Lung (tissue), 12 donors: ENCODE measurements around the gene DOCK2. TPM values are rescaled to one million over a fixed set of nuclear protein-coding genes. Genes with fewer than 3 reads are reported as not detected.

ENCODE experiments used
- ATAC-seq: fragments of 200-7000 bp; cut with Tn5 transposase; one replicate; pipeline ENCODE4 v1.9.1; 2020; ENCODE audit warnings: moderate number of reproducible peaks; ENCODE audit not compliant: insufficient read depth, low FRiP score
- DNase-seq, 3 donors: peaks; one replicate each; pipeline ENCODE4 v3.0.0-alpha.2; 2013 to 2017
- H3K27ac ChIP-seq, 2 donors: one replicate each; pipeline ENCODE4 v1.5.1; 2013; ENCODE audit warnings: mild to moderate bottlenecking in 2 of 2, moderate library complexity in 2 of 2, control low read depth in 1 of 2, inconsistent platforms in 1 of 2, low read depth in 1 of 2, low read length in 1 of 2
- H3K27me3 ChIP-seq, 3 donors: one replicate each; pipeline ENCODE4 v1.5.1; 2013; ENCODE audit warnings: low read length in 2 of 3; ENCODE audit not compliant: control insufficient read depth in 3 of 3, insufficient read depth in 3 of 3
- H3K36me3 ChIP-seq, 4 donors: one replicate each; pipeline ENCODE4 v1.5.1; 2013; ENCODE audit warnings: low read length in 4 of 4, mild to moderate bottlenecking in 1 of 4, moderate library complexity in 1 of 4; ENCODE audit not compliant: control insufficient read depth in 4 of 4, insufficient read depth in 4 of 4
- H3K4me1 ChIP-seq, 5 donors: one replicate each; pipeline ENCODE4 v1.5.1; 2013; ENCODE audit warnings: low read length in 5 of 5, mild to moderate bottlenecking in 2 of 5, moderate library complexity in 1 of 5; ENCODE audit not compliant: control insufficient read depth in 5 of 5, insufficient read depth in 5 of 5
- H3K4me3 ChIP-seq: one replicate; pipeline ENCODE4 v1.5.1; 2013; ENCODE audit warnings: mild to moderate bottlenecking, control low read depth, moderate library complexity
- H3K9ac ChIP-seq, 2 donors: one replicate each; pipeline ENCODE4 v1.5.1; 2013; ENCODE audit warnings: low read length in 2 of 2, control low read depth in 1 of 2; ENCODE audit not compliant: insufficient read depth in 1 of 2
- H3K9me3 ChIP-seq, 4 donors: one replicate each; pipeline ENCODE4 v1.5.1; 2013; ENCODE audit warnings: low read length in 3 of 4, mild to moderate bottlenecking in 1 of 4, moderate library complexity in 1 of 4; ENCODE audit not compliant: control insufficient read depth in 4 of 4, insufficient read depth in 3 of 4
- WGBS, 2 donors: extraction: QIAGEN DNeasy Blood & Tissue Kit; methylation state at CpG; one replicate each; pipeline ENCODE4 v1.1.7; 2013; 5-methylcytosine and 5-hydroxymethylcytosine counted together
- polyA plus RNA-seq, 2 donors: library from polyadenylated mRNA; stranded (reverse); fragments of 200-250 nt; gene quantifications; one replicate each; pipeline ENCODE4 v1.2.1, GENCODE V29; 2013
- total RNA-seq, 2 donors: library from RNA; depleted of rRNA in 1 of 2; stranded (reverse); fragments of >200 nt in 1 of 2; gene quantifications; one replicate each; pipeline ENCODE4 v1.2.1, GENCODE V29; 2014 to 2021
- TF ChIP-seq, protein P1 (sequence below): IDR thresholded peaks from 2 replicates; pipeline ENCODE4 v1.5.1; 2012; ENCODE audit warnings: mild to moderate bottlenecking; ENCODE audit errors: control extremely low read depth, extremely low read depth
- donor health status: control.
- donor health status: control.
- donor health status: Bipolar disorder and iron deficiency.
- donor health status: healthy.
- donor health status: DM: yes; HTN: yes; CAD: no.

The DOCK2 gene
- total and polyA plus RNA-seq, 4 donors: 9.6 to 66.6 (median 43.4) TPM

DNA sequence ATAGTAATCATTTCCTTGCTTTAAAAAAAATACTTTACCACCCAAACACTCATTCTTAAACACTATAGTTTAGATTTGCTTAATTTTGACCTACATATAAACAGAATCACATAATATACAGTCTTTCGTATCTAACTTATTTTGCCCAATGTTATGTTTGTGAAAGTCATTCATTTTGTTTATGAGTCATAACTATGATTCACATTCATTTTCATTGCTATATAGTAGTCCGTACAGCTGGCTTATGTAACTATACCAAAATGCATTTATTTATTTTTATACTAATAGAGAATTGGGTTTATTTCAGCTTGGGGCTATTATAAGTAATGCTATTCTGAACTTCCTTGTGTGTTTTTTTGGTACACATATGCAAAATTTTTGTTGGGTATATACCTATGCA, 434.7 kb downstream of the DOCK2 start:
- TF ChIP-seq, protein P1, sequence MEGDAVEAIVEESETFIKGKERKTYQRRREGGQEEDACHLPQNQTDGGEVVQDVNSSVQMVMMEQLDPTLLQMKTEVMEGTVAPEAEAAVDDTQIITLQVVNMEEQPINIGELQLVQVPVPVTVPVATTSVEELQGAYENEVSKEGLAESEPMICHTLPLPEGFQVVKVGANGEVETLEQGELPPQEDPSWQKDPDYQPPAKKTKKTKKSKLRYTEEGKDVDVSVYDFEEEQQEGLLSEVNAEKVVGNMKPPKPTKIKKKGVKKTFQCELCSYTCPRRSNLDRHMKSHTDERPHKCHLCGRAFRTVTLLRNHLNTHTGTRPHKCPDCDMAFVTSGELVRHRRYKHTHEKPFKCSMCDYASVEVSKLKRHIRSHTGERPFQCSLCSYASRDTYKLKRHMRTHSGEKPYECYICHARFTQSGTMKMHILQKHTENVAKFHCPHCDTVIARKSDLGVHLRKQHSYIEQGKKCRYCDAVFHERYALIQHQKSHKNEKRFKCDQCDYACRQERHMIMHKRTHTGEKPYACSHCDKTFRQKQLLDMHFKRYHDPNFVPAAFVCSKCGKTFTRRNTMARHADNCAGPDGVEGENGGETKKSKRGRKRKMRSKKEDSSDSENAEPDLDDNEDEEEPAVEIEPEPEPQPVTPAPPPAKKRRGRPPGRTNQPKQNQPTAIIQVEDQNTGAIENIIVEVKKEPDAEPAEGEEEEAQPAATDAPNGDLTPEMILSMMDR: no peak
- 96 to 97% methylated on average over 2 of the region's 2 CpGs for WGBS, 2 donors
- Histone ChIP-seq H3K9me3 (no peaks in the 10 kb centered on the region), H3K4me3 (no peak overlapping the region), H3K4me1 (peaks cover 0 to 7% (median 0%) of the 10 kb centered on the region in 5 donors), H3K9ac (no peak overlapping the region), H3K36me3 (peaks cover 0 to 8% (median 0%) of the 10 kb centered on the region in 4 donors), H3K27me3 (no peaks in the 10 kb centered on the region), H3K27ac (no peak overlapping the region)
- DNase-seq (no peak), ATAC-seq (no peak)

DNA sequence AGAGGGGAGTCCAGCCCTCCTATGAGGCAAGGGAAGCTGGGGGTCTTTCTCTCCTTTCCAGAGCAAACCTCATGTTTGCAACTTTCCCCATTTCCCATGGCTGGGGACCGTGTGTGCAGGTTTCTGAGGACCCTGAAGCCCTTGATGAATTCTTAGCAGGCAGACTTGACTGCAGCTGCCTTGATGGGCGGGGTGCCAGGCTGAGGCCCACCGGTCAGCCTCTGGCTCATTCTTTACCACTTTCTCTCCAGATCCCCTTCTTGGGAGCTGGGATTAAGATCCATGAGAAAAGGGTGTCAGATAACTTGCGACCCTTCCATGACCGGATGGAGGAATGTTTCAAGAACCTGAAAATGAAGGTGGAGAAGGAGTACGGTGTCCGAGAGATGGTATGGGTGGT, 438.6 kb downstream of the DOCK2 start:
- no peak overlapping the region for H3K9ac ChIP-seq
- H3K9me3 ChIP-seq: no peaks in the 10 kb centered on the region
- DNase-seq (peak in 1 of 3 donors; percentile 27), ATAC-seq (no peak)
- 83 to 88% methylated on average over 7 of the region's 7 CpGs for WGBS, 2 donors
- no peaks in the 10 kb centered on the region for H3K27me3 ChIP-seq
- H3K36me3 ChIP-seq: no peaks in the 10 kb centered on the region
- H3K4me3 ChIP-seq: no peak overlapping the region
- peaks cover 0 to 7% (median 0%) of the 10 kb centered on the region in 5 donors for H3K4me1 ChIP-seq
- H3K27ac ChIP-seq: no peak overlapping the region
- TF ChIP-seq, protein P1: no peak

DNA sequence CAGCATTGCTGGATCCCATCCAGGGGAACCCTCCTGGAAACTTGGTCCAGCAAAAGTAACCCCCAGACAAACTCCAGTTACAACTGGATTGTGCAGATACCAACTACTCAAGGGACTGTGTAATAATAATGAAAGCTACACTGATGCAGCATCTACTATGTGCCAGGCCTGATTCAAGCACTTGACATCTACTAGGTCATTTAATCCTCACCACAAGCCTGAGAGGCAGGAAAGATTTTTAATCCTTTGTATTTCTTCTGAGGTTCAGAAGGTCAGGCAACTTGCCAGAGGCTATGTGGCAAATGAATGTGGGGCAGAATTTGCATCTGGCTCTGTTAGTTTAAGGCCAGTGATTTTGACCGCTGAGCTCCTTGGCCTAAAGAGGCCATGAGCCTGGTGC, 439.1 kb downstream of the DOCK2 start:
- 96 to 98% methylated on average over 1 of the region's 1 CpG for WGBS, 2 donors
- no peak overlapping the region for H3K4me3 ChIP-seq
- H3K4me1 ChIP-seq: peaks cover 0 to 7% (median 0%) of the 10 kb centered on the region in 5 donors
- ATAC-seq (no peak), DNase-seq (no peak)
- TF ChIP-seq, protein P1: no peak
- H3K9me3 ChIP-seq: no peaks in the 10 kb centered on the region
- no peaks in the 10 kb centered on the region for H3K27me3 ChIP-seq
- H3K9ac ChIP-seq: no peak overlapping the region
- H3K27ac ChIP-seq: no peak overlapping the region
- H3K36me3 ChIP-seq: no peaks in the 10 kb centered on the region

DNA sequence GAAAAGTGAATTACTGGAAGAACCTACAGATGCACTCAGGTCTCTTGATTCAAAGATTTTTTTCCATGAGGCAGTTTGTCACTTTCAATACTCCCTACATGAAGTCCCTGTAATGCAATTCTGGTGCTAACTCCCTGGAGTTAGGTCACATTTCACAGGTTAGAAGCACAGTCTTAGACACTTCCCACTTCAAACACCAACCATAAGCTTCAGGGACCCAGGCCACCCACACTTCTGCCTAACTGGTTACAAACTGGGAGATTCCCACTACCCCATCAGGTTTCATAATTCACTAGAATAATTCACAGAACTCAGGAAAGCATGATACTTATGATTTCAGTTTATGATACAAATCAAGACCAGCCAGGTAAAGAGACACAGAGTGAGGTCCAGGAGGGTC, 439.7 kb downstream of the DOCK2 start:
- Histone ChIP-seq H3K4me3 (no peak overlapping the region), H3K36me3 (no peaks in the 10 kb centered on the region), H3K27ac (no peak overlapping the region), H3K9ac (no peak overlapping the region), H3K9me3 (no peaks in the 10 kb centered on the region), H3K4me1 (peaks cover 0 to 7% (median 0%) of the 10 kb centered on the region in 5 donors), H3K27me3 (no peaks in the 10 kb centered on the region)
- ATAC-seq (no peak), DNase-seq (no peak)
- TF ChIP-seq, protein P1: no peak
